Measurements from ENCODE around the gene CUBN. TPM values are rescaled to one million over a fixed set of nuclear protein-coding genes. Genes with fewer than 3 reads are reported as not detected.
"Not testable (repeated sequence)": the region's sequence is repeated elsewhere in the genome, so short reads cannot be mapped to it uniquely, and the experiment has no call there.

CUBN gene
- total RNA-seq, 1 experiment from 2014 or later, result 4.6 TPM

- Histone ChIP-seq H3K4me3 (ENCODE audit: low read depth, low read length) (no peak overlapping the region), H3K27me3 (replicated peaks; ENCODE audit: control insufficient read depth, insufficient read depth, low read length) (no peaks in the 10 kb centered on the region), H3K9me3 (peaks cover 7% of the 10 kb centered on the region; the same call in 1 of the 2 replicates), H3K36me3 (ENCODE audit: control insufficient read depth, insufficient read depth, low read length) (no peaks in the 10 kb centered on the region), H3K4me1 (no peaks in the 10 kb centered on the region)
- intact Hi-C loops (cut with micrococcal nuclease; ENCODE audit: unreplicated experiment), result no loop called here
- Mint-ChIP-seq H3K27ac (ENCODE audit: unreplicated experiment) (no peak overlapping the region), H3K4me1 (ENCODE audit: low read depth, unreplicated experiment) (no peaks in the 10 kb centered on the region), H3K4me3 (ENCODE audit: unreplicated experiment) (no peak overlapping the region), H3K27me3 (ENCODE audit: insufficient read depth, unreplicated experiment) (no peaks in the 10 kb centered on the region), H3K36me3 (ENCODE audit: insufficient read depth, unreplicated experiment) (no peaks in the 10 kb centered on the region), H3K9me3 (ENCODE audit: unreplicated experiment) (peaks cover 11% of the 10 kb centered on the region)
- TF ChIP-seq CTCF (IDR thresholded peaks at IDR 0.05; ENCODE audit: insufficient read depth in 1 of 2, low read depth in 1 of 2, low read length in 1 of 2, severe bottlenecking in 1 of 2, unreplicated experiment in 1 of 2), result no peak
- POLR2A ChIA-PET, result no interaction called here
- no peak for DNase-seq
- CTCF ChIA-PET, result no interaction called here
- no TSS peak for BruUV-seq (replicated peaks)
These were observed 107.8 kb downstream of the CUBN start for GRCh38 chr10:17021656-17022465.

GRCh38 chr10:17019696-17020095 is 109.9 kb downstream of the CUBN start:
- H3K36me3 ChIP-seq (ENCODE audit: control insufficient read depth, insufficient read depth, low read length), result no peaks in the 10 kb centered on the region
- Mint-ChIP-seq H3K4me3 (ENCODE audit: unreplicated experiment) (no peak overlapping the region), H3K27ac (ENCODE audit: unreplicated experiment) (no peak overlapping the region), H3K27me3 (ENCODE audit: insufficient read depth, unreplicated experiment) (no peaks in the 10 kb centered on the region), H3K36me3 (ENCODE audit: insufficient read depth, unreplicated experiment) (no peaks in the 10 kb centered on the region), H3K9me3 (ENCODE audit: unreplicated experiment) (peaks cover 11% of the 10 kb centered on the region), H3K4me1 (ENCODE audit: low read depth, unreplicated experiment) (no peaks in the 10 kb centered on the region)
- no peak for TF ChIP-seq CTCF (IDR thresholded peaks at IDR 0.05; ENCODE audit: insufficient read depth in 1 of 2, low read depth in 1 of 2, low read length in 1 of 2, severe bottlenecking in 1 of 2, unreplicated experiment in 1 of 2)
- peaks cover 7% of the 10 kb centered on the region; the same call in 1 of the 2 replicates for H3K9me3 ChIP-seq
- H3K4me1 ChIP-seq, result no peaks in the 10 kb centered on the region
- H3K27me3 ChIP-seq (replicated peaks; ENCODE audit: control insufficient read depth, insufficient read depth, low read length), result no peaks in the 10 kb centered on the region
- intact Hi-C loops (cut with micrococcal nuclease; ENCODE audit: unreplicated experiment), result no loop called here
- CTCF ChIA-PET, result no interaction called here
- POLR2A ChIA-PET, result no interaction called here
- no peak overlapping the region for H3K4me3 ChIP-seq (ENCODE audit: low read depth, low read length)
- no TSS peak for BruUV-seq (replicated peaks)
- DNase-seq, result no peak

GRCh38 chr10:17013131-17013983 is 116.3 kb downstream of the CUBN start:
- H3K36me3 Mint-ChIP-seq (ENCODE audit: insufficient read depth, unreplicated experiment); H3K4me1 Mint-ChIP-seq (ENCODE audit: low read depth, unreplicated experiment); H3K36me3 ChIP-seq (ENCODE audit: control insufficient read depth, insufficient read depth, low read length); intact Hi-C loops (cut with micrococcal nuclease; ENCODE audit: unreplicated experiment); DNase-seq; CTCF ChIA-PET; POLR2A ChIA-PET; H3K27me3 Mint-ChIP-seq (ENCODE audit: insufficient read depth, unreplicated experiment); H3K27me3 ChIP-seq (replicated peaks; ENCODE audit: control insufficient read depth, insufficient read depth, low read length); H3K4me3 Mint-ChIP-seq (ENCODE audit: unreplicated experiment); H3K4me1 ChIP-seq; H3K4me3 ChIP-seq (ENCODE audit: low read depth, low read length); H3K27ac Mint-ChIP-seq (ENCODE audit: unreplicated experiment); H3K9me3 ChIP-seq; BruUV-seq (replicated peaks): not testable (repeated sequence)
- H3K9me3 Mint-ChIP-seq (ENCODE audit: unreplicated experiment), result peaks cover 10% of the 10 kb centered on the region

GRCh38 chr10:17012731-17013130 is 116.9 kb downstream of the CUBN start:
- H3K4me3 ChIP-seq (ENCODE audit: low read depth, low read length); H3K27me3 ChIP-seq (replicated peaks; ENCODE audit: control insufficient read depth, insufficient read depth, low read length); BruUV-seq (replicated peaks); H3K4me1 ChIP-seq; H3K27me3 Mint-ChIP-seq (ENCODE audit: insufficient read depth, unreplicated experiment); H3K36me3 Mint-ChIP-seq (ENCODE audit: insufficient read depth, unreplicated experiment); H3K27ac Mint-ChIP-seq (ENCODE audit: unreplicated experiment); H3K4me3 Mint-ChIP-seq (ENCODE audit: unreplicated experiment); H3K4me1 Mint-ChIP-seq (ENCODE audit: low read depth, unreplicated experiment); H3K36me3 ChIP-seq (ENCODE audit: control insufficient read depth, insufficient read depth, low read length); DNase-seq; POLR2A ChIA-PET; intact Hi-C loops (cut with micrococcal nuclease; ENCODE audit: unreplicated experiment); CTCF ChIA-PET; H3K9me3 ChIP-seq: not testable (repeated sequence)
- H3K9me3 Mint-ChIP-seq (ENCODE audit: unreplicated experiment), result peaks cover 10% of the 10 kb centered on the region

All from Caco-2 (cell line).